PFSK-1 (cell line): ENCODE measurements around the gene NCR2. TPM values are rescaled to one million over a fixed set of nuclear protein-coding genes. Genes with fewer than 3 reads are reported as not detected.

Experiments
- FOXP2 ChIP-seq: optimal IDR thresholded peaks from 2 replicates; pipeline ENCODE3; 2011; ENCODE audit warnings: borderline replicate concordance, control low read depth, inconsistent platforms; ENCODE audit not compliant: insufficient read depth; ENCODE audit errors: extremely low read length, extremely low read depth
- POLR2AphosphoS5 ChIP-seq: IDR thresholded peaks from 2 replicates; pipeline ENCODE4 v1.6.1; 2012; ENCODE audit warnings: low read depth, mild to moderate bottlenecking, control low read depth, low read length, moderate library complexity
- REST ChIP-seq, 2 experiments: IDR thresholded peaks; 2 replicates each; pipeline versions ENCODE4 v1.6.1 to v1.8.0; 2011 to 2012; ENCODE audit warnings: low read depth in 2 of 2, low read length in 2 of 2, control low read depth in 1 of 2, inconsistent platforms in 1 of 2, mild to moderate bottlenecking in 1 of 2, moderate library complexity in 1 of 2; ENCODE audit not compliant: insufficient read depth in 1 of 2
- SIN3A ChIP-seq: IDR thresholded peaks from 2 replicates; pipeline ENCODE4 v1.6.1; 2012; ENCODE audit warnings: mild to moderate bottlenecking, low read length, moderate library complexity, borderline replicate concordance; ENCODE audit not compliant: insufficient read depth
- TAF1 ChIP-seq: IDR thresholded peaks from 2 replicates; pipeline ENCODE4 v1.6.1; 2012; ENCODE audit warnings: low read length, control low read depth, borderline replicate concordance; ENCODE audit not compliant: insufficient read depth
- polyA plus RNA-seq: library from polyadenylated mRNA; unstranded; fragments of >200 nt; gene quantifications from one replicate; pipeline ENCODE4 v1.2.1, GENCODE V29; 2012; ENCODE audit warnings: low read depth, missing spikeins; ENCODE audit not compliant: insufficient read length

NCR2 gene
- polyA plus RNA-seq = not detected

GRCh38 chr6:41335296-41335695 is at the start of gene NCR2:
Gene NCR2 (plus strand): TSS chr6:41335608. CDS start chr6:41335877, 269 bp downstream.
- TF ChIP-seq SIN3A (no peak), POLR2AphosphoS5 (no peak), TAF1 (no peak), REST (IDR thresholded peaks at IDR 0.05; ENCODE audit: insufficient read depth in 1 of 2, low read depth in 2 of 2, low read length in 2 of 2) (no peak)

- no peak for TF ChIP-seq REST (IDR thresholded peaks at IDR 0.05; ENCODE audit: insufficient read depth in 1 of 2, low read depth in 2 of 2, low read length in 2 of 2)
- no peak for TF ChIP-seq SIN3A
- TF ChIP-seq FOXP2 = no peak
- TF ChIP-seq TAF1 = no peak
- TF ChIP-seq POLR2AphosphoS5 = no peak
Measured at GRCh38 chr6:41286544-41287346, 48.7 kb upstream of the NCR2 start, which contains the start of gene TREM1. Gene TREM1 (minus strand): TSS chr6:41286682. CDS start chr6:41286655, 27 bp downstream.

GRCh38 chr6:41288030-41288753 is 47.2 kb upstream of the NCR2 start:
- TF ChIP-seq POLR2AphosphoS5 (no peak), REST (IDR thresholded peaks at IDR 0.05; ENCODE audit: insufficient read depth in 1 of 2, low read depth in 2 of 2, low read length in 2 of 2) (no peak), SIN3A (no peak), TAF1 (no peak), FOXP2 (no peak)

- no peak for TF ChIP-seq POLR2AphosphoS5
- no peak for TF ChIP-seq TAF1
- TF ChIP-seq REST (IDR thresholded peaks at IDR 0.05; ENCODE audit: insufficient read depth in 1 of 2, low read depth in 2 of 2, low read length in 2 of 2) = no peak
- TF ChIP-seq SIN3A = no peak
- no peak for TF ChIP-seq FOXP2
Measured at GRCh38 chr6:41288754-41289129, 46.7 kb upstream of the NCR2 start.
